ENCODE data around the gene GTPBP8. TPM values are rescaled to one million over a fixed set of nuclear protein-coding genes. Genes with fewer than 3 reads are reported as not detected.

The GTPBP8 gene
- total RNA-seq, 1 donor from 2014 or later = 32.9 TPM

GRCh38 chr3:112987710-112988334, 3.0 kb upstream of the GTPBP8 start:
- Histone ChIP-seq H3K27me3 (no peaks in the 10 kb centered on the region), H3K9me3 (ENCODE audit: low read depth) (no peaks in the 10 kb centered on the region), H3K9ac (no peak overlapping the region), H3K4me2 (no peak overlapping the region), H2AFZ (replicated peaks) (no peak overlapping the region), H3F3A (ENCODE audit: low read depth) (peaks cover 13% of the 10 kb centered on the region), H4K20me1 (ENCODE audit: low read depth) (no peaks in the 10 kb centered on the region), H3K27ac (no peak overlapping the region), H3K36me3 (no peaks in the 10 kb centered on the region), H3K4me1 (peaks cover 14% of the 10 kb centered on the region), H3K4me3 (no peak overlapping the region), H3K79me2 (ENCODE audit: low read depth) (peaks cover 15% of the 10 kb centered on the region)
- DNase-seq (ENCODE audit: low spot score) = no peak
- peaks cover 18% of the 10 kb centered on the region for H3K4me1 Mint-ChIP-seq
- no peaks in the 10 kb centered on the region for H3K9me3 Mint-ChIP-seq
- TF ChIP-seq EZH2phosphoT487 (IDR thresholded peaks at IDR 0.05) (no peak), CTCF (IDR thresholded peaks at IDR 0.05) (no peak), EZH2 (IDR thresholded peaks at IDR 0.05) (no peak)
- no peaks in the 10 kb centered on the region for H3K36me3 Mint-ChIP-seq
- H3K27me3 Mint-ChIP-seq (ENCODE audit: insufficient read depth, low read depth) = no peaks in the 10 kb centered on the region
- peak overlapping the region; percentile 23 for H3K27ac Mint-ChIP-seq
- no peak overlapping the region for H3K4me3 Mint-ChIP-seq

GRCh38 chr3:112995800-112996199, 5.0 kb downstream of the GTPBP8 start:
- Mint-ChIP-seq H3K36me3 (peaks cover 16% of the 10 kb centered on the region), H3K4me3 (no peak overlapping the region), H3K27me3 (ENCODE audit: insufficient read depth, low read depth) (no peaks in the 10 kb centered on the region), H3K4me1 (peaks cover 19% of the 10 kb centered on the region), H3K27ac (no peak overlapping the region), H3K9me3 (no peaks in the 10 kb centered on the region)
- Histone ChIP-seq H4K20me1 (ENCODE audit: low read depth) (no peaks in the 10 kb centered on the region), H3K9me3 (ENCODE audit: low read depth) (no peaks in the 10 kb centered on the region), H3K4me2 (no peak overlapping the region), H3K27ac (no peak overlapping the region), H3F3A (ENCODE audit: low read depth) (peaks cover 25% of the 10 kb centered on the region), H3K4me1 (peaks cover 6% of the 10 kb centered on the region), H3K9ac (no peak overlapping the region), H3K79me2 (ENCODE audit: low read depth) (peaks cover 29% of the 10 kb centered on the region), H3K27me3 (no peaks in the 10 kb centered on the region), H3K4me3 (no peak overlapping the region), H3K36me3 (peaks cover 10% of the 10 kb centered on the region), H2AFZ (replicated peaks) (no peak overlapping the region)
- no peak for DNase-seq (ENCODE audit: low spot score)
- no peak for TF ChIP-seq CTCF (IDR thresholded peaks at IDR 0.05)

GRCh38 chr3:113000691-113001090, 9.9 kb downstream of the GTPBP8 start:
- H3K27ac Mint-ChIP-seq = no peak overlapping the region
- H3K4me1 Mint-ChIP-seq = no peaks in the 10 kb centered on the region
- peaks cover 27% of the 10 kb centered on the region for H3K36me3 ChIP-seq
- no peak overlapping the region for H3K9ac ChIP-seq
- no peaks in the 10 kb centered on the region for H3K27me3 ChIP-seq
- no peak for DNase-seq (ENCODE audit: low spot score)
- H3K9me3 ChIP-seq (ENCODE audit: low read depth) = no peaks in the 10 kb centered on the region
- peaks cover 48% of the 10 kb centered on the region for H3F3A ChIP-seq (ENCODE audit: low read depth)
- no peak overlapping the region for H2AFZ ChIP-seq (replicated peaks)
- peaks cover 20% of the 10 kb centered on the region for H3K36me3 Mint-ChIP-seq
- H3K27ac ChIP-seq = no peak overlapping the region
- no peaks in the 10 kb centered on the region for H3K9me3 Mint-ChIP-seq
- TF ChIP-seq EZH2 (IDR thresholded peaks at IDR 0.05) (no peak), EZH2phosphoT487 (IDR thresholded peaks at IDR 0.05) (no peak), CTCF (IDR thresholded peaks at IDR 0.05) (no peak)
- H3K4me3 ChIP-seq = no peak overlapping the region
- no peaks in the 10 kb centered on the region for H3K27me3 Mint-ChIP-seq (ENCODE audit: insufficient read depth, low read depth)
- H3K79me2 ChIP-seq (ENCODE audit: low read depth) = peaks cover 3% of the 10 kb centered on the region
- no peak overlapping the region for H3K4me2 ChIP-seq
- no peaks in the 10 kb centered on the region for H3K4me1 ChIP-seq
- no peaks in the 10 kb centered on the region for H4K20me1 ChIP-seq (ENCODE audit: low read depth)
- no peak overlapping the region for H3K4me3 Mint-ChIP-seq
